ENCODE measurements around the gene RRM1.

GRCh38 chr11:4178813-4179662, 84.4 kb downstream of the RRM1 start:
- no peak for TF ChIP-seq CTCF (IDR thresholded peaks at IDR 0.05)
- TF ChIP-seq POLR2A (IDR thresholded peaks at IDR 0.05) = no peak
